Measurements from ENCODE around the gene TRERF1.

DNA sequence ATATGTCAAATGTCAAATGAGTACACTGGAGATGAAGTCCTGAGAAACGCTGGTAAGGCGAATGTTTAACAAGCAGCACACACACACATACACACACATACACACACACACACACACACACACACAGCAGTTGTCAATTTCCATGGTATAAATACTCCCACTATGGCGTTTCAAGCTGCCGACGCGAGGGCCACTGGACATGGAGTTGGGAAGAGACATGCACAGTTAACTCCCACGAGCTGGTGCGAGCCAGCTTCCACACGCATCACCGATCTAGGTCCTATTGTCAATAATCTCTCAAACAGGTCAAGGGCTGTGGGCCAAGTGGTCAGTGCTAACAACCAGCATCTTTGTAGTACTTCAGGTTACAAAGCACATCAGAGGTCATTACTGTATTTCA lies 58.9 kb downstream of the TRERF1 start:
- no peak for TF ChIP-seq CTCF (IDR thresholded peaks at IDR 0.05)
- TF ChIP-seq POLR2A (IDR thresholded peaks at IDR 0.05): no peak
